Keratinocyte (primary cell): ENCODE results near the gene EID2B. TPM values are rescaled to one million over a fixed set of nuclear protein-coding genes. Genes with fewer than 3 reads are reported as not detected.

Source experiments
- DNase-seq: peaks from one replicate; pipeline ENCODE4 v3.0.0-alpha.2; 2011; ENCODE audit warnings: low read depth, missing footprints, low spot score
- FAIRE-seq: peaks from 2 replicates; lab custom pipeline; 2011; peaks lifted over from hg19 to GRCh38; lab: Jason Lieb, UNC
- H2AFZ ChIP-seq: 2 replicates; pipeline ENCODE4 v1.6.0; 2012; ENCODE audit warnings: low read length, control low read depth, inconsistent platforms; ENCODE audit not compliant: control insufficient read depth
- H3K27ac ChIP-seq: 2 replicates; pipeline ENCODE4 v1.5.1; 2011; ENCODE audit warnings: low read length; ENCODE audit not compliant: control insufficient read depth, insufficient read depth
- H3K27me3 ChIP-seq: 3 replicates; pipeline ENCODE4 v1.6.0; 2011; ENCODE audit warnings: low read length; ENCODE audit not compliant: control insufficient read depth, insufficient read depth; ENCODE audit errors: extremely low read depth
- H3K36me3 ChIP-seq, 2 experiments: 2 replicates in 1 of 2; 3 replicates in 1 of 2; pipeline ENCODE4 v1.5.1; 2011; ENCODE audit warnings: low read length in 2 of 2, mild to moderate bottlenecking in 1 of 2; ENCODE audit not compliant: control insufficient read depth in 2 of 2, insufficient read depth in 2 of 2; ENCODE audit errors: extremely low read depth in 1 of 2
- H3K4me1 ChIP-seq: 3 replicates; pipeline ENCODE4 v1.5.1; 2011; ENCODE audit warnings: low read length; ENCODE audit not compliant: control insufficient read depth, insufficient read depth; ENCODE audit errors: extremely low read depth
- H3K4me2 ChIP-seq: 3 replicates; pipeline ENCODE4 v1.6.0; 2011; ENCODE audit warnings: low read depth, low read length; ENCODE audit not compliant: control insufficient read depth, insufficient read depth; ENCODE audit errors: extremely low read depth
- H3K4me3 ChIP-seq, 3 experiments: fragments of 200-600 bp in 1 of 3; sonication (generic) in 1 of 3; 2 replicates in 2 of 3; 3 replicates in 1 of 3; pipeline ENCODE4 v1.5.1; 2011 to 2016; ENCODE audit warnings: low read length in 3 of 3, mild to moderate bottlenecking in 3 of 3, control low read depth in 2 of 3, inconsistent platforms in 1 of 3, low read depth in 1 of 3, mixed read lengths in 1 of 3, mixed run types in 1 of 3, moderate library complexity in 1 of 3; ENCODE audit not compliant: control insufficient read depth in 2 of 3, insufficient read depth in 2 of 3; ENCODE audit errors: extremely low read depth in 1 of 3
- H3K79me2 ChIP-seq: 2 replicates; pipeline ENCODE4 v1.6.0; 2012; ENCODE audit warnings: low read length; ENCODE audit not compliant: control insufficient read depth, insufficient read depth
- H3K9ac ChIP-seq: 3 replicates; pipeline ENCODE4 v1.6.0; 2011; ENCODE audit warnings: low read length; ENCODE audit not compliant: control insufficient read depth, insufficient read depth; ENCODE audit errors: extremely low read depth
- H3K9me1 ChIP-seq: 3 replicates; pipeline ENCODE4 v1.6.0; 2011; ENCODE audit warnings: low read length; ENCODE audit not compliant: control insufficient read depth, insufficient read depth; ENCODE audit errors: extremely low read depth
- H3K9me3 ChIP-seq: 2 replicates; pipeline ENCODE4 v1.5.1; 2012; ENCODE audit warnings: low read depth, low read length; ENCODE audit not compliant: control insufficient read depth
- H4K20me1 ChIP-seq: 3 replicates; pipeline ENCODE4 v1.6.0; 2011; ENCODE audit warnings: low read length; ENCODE audit not compliant: control insufficient read depth, insufficient read depth; ENCODE audit errors: extremely low read depth
- CTCF ChIP-seq, 3 experiments: IDR thresholded peaks in 1 of 3; conservative IDR thresholded peaks in 1 of 3; optimal IDR thresholded peaks in 1 of 3; 2 replicates in 2 of 3; 3 replicates in 1 of 3; pipeline versions ENCODE3 to v1.5.1; 2011; ENCODE audit warnings: low read length in 3 of 3, mild to moderate bottlenecking in 3 of 3, moderate library complexity in 2 of 3, control low read depth in 1 of 3, inconsistent platforms in 1 of 3; ENCODE audit not compliant: insufficient read depth in 2 of 3; ENCODE audit errors: extremely low read depth in 1 of 3
- EZH2 ChIP-seq: IDR thresholded peaks from one replicate; pipeline ENCODE4 v1.6.1; 2012; ENCODE audit warnings: inconsistent platforms, mild to moderate bottlenecking, low read length, moderate library complexity
- dilution Hi-C: fragments of 300-500 bp; cut with MboI; formaldehyde crosslinking; loops from one replicate; pipeline ENCODE4 v1.7.0; 2020; ENCODE audit warnings: low sequenced_read_pairs; ENCODE audit not compliant: extremely low pct_ligation_motif_present
- polyA plus RNA-seq, 5 experiments: library from polyadenylated mRNA; depleted of rRNA in 3 of 5; stranded (reverse) in 3 of 5; stranded (forward) in 1 of 5; unstranded in 1 of 5; fragments of >200 nt; gene quantifications; 1 replicate in 1 of 5; 2 replicates in 3 of 5; 3 replicates in 1 of 5; pipeline versions ENCODE4 v1.2.1 to v1.2.3, GENCODE V29; 2011 to 2012; ENCODE audit warnings: missing spikeins in 2 of 5, low read depth in 1 of 5, low replicate concordance in 1 of 5

Gene EID2B
- polyA plus RNA-seq, 1 donor (not counting 4 experiments of a cell fraction or from before 2014, with no cell fraction given) = 1.1 TPM

- no peak for DNase-seq
- Histone ChIP-seq H3K9me3 (no peaks in the 10 kb centered on the region), H3K4me3 (peak overlapping the region in 2 of 3 experiments; percentile 12 to 68), H2AFZ (peak overlapping the region; percentile 66), H4K20me1 (no peaks in the 10 kb centered on the region), H3K9me1 (peaks cover 2% of the 10 kb centered on the region), H3K27ac (no peak overlapping the region), H3K36me3 (no peaks in the 10 kb centered on the region), H3K9ac (no peak overlapping the region), H3K4me1 (peaks cover 3% of the 10 kb centered on the region), H3K4me2 (peak overlapping the region; percentile 68), H3K27me3 (peaks cover 38% of the 10 kb centered on the region), H3K79me2 (no peaks in the 10 kb centered on the region)
- FAIRE-seq = no peak
- no peak for TF ChIP-seq EZH2
- TF ChIP-seq CTCF (optimal IDR thresholded peaks at IDR 0.05 in 1 of 3, IDR thresholded peaks at IDR 0.05 in 1 of 3, conservative IDR thresholded peaks at IDR 0.05 in 1 of 3; ENCODE audit: extremely low read depth in 1 of 3, insufficient read depth in 2 of 3, low read length in 3 of 3) = no peak
- dilution Hi-C loops = no loop called here
Observed at GRCh38 chr19:39506598-39506943, 26.1 kb downstream of the EID2B start.

GRCh38 chr19:39502640-39503417 lies 29.8 kb downstream of the EID2B start:
- no peaks in the 10 kb centered on the region for H3K9me3 ChIP-seq
- no peak overlapping the region for H3K4me3 ChIP-seq
- H3K79me2 ChIP-seq = no peaks in the 10 kb centered on the region
- no peaks in the 10 kb centered on the region for H4K20me1 ChIP-seq
- dilution Hi-C loops = no loop called here
- no peak overlapping the region for H3K4me2 ChIP-seq
- no peak for FAIRE-seq
- H2AFZ ChIP-seq = peak overlapping the region; percentile 12
- peaks cover 64% of the 10 kb centered on the region for H3K27me3 ChIP-seq
- no peak for DNase-seq
- TF ChIP-seq EZH2 (no peak), CTCF (optimal IDR thresholded peaks at IDR 0.05 in 1 of 3, IDR thresholded peaks at IDR 0.05 in 1 of 3, conservative IDR thresholded peaks at IDR 0.05 in 1 of 3; ENCODE audit: extremely low read depth in 1 of 3, insufficient read depth in 2 of 3, low read length in 3 of 3) (peak; percentile 57 to 89 (median 73))
- no peaks in the 10 kb centered on the region for H3K36me3 ChIP-seq
- peaks cover 9% of the 10 kb centered on the region for H3K4me1 ChIP-seq
- H3K27ac ChIP-seq = no peak overlapping the region
- no peak overlapping the region for H3K9ac ChIP-seq
- H3K9me1 ChIP-seq = peaks cover 2% of the 10 kb centered on the region
